Panc1 (cell line): ENCODE data around the gene SERPIND1. TPM values are rescaled to one million over a fixed set of nuclear protein-coding genes. Genes with fewer than 3 reads are reported as not detected.

Experiments used
- ATAC-seq: fragments of 200-7000 bp; cut with Tn5 transposase; 2 replicates; pipeline ENCODE4 v1.9.1; 2020; ENCODE audit warnings: mild to moderate bottlenecking, moderate library complexity
- BruUV-seq: library from RNA; stranded (reverse); fragments of 400-500 nt; replicated peaks from 2 replicates; lab custom pipeline; 2021; lab: Mats Ljungman, UMichigan
- CTCF ChIA-PET: fragments of 300-600 bp; sonication (Branson Sonifier 250); formaldehyde crosslinking; loops from one replicate; lab custom pipeline; 2022; ENCODE audit warnings: antibody characterized with exemption; lab: Charles Lee
- POLR2A ChIA-PET: fragments of 300-600 bp; sonication (Branson Sonifier 250); formaldehyde crosslinking; loops from one replicate; lab custom pipeline; 2022; ENCODE audit warnings: antibody characterized with exemption; lab: Charles Lee
- DNase-seq: peaks from one replicate; pipeline ENCODE4 v3.0.0-alpha.2; 2010; ENCODE audit warnings: low read depth, low spot score
- H3K27ac ChIP-seq: 2 replicates; pipeline ENCODE4 v1.5.1; 2011; ENCODE audit warnings: mild to moderate bottlenecking, low read length, inconsistent platforms
- H3K27me3 ChIP-seq: fragments of 200-500 bp; sonication (Bioruptor generic); 2 replicates; pipeline ENCODE4 v1.6.0; 2014; ENCODE audit warnings: low read length, inconsistent platforms; ENCODE audit not compliant: control insufficient read depth, insufficient read depth
- H3K36me3 ChIP-seq: fragments of 200-500 bp; sonication (Bioruptor generic); 2 replicates; pipeline ENCODE4 v1.5.1; 2014; ENCODE audit warnings: inconsistent platforms, mild to moderate bottlenecking, low read length, moderate library complexity; ENCODE audit not compliant: control insufficient read depth, insufficient read depth
- H3K4me1 ChIP-seq: 2 replicates; pipeline ENCODE4 v1.5.1; 2011; ENCODE audit warnings: inconsistent platforms, mild to moderate bottlenecking, low read length, moderate library complexity; ENCODE audit not compliant: control insufficient read depth, insufficient read depth
- H3K4me3 ChIP-seq, 2 experiments: 2 replicates each; pipeline ENCODE4 v1.5.1; 2011 to 2012; ENCODE audit warnings: low read depth in 2 of 2, low read length in 2 of 2, mild to moderate bottlenecking in 2 of 2, inconsistent platforms in 1 of 2, moderate library complexity in 1 of 2
- H3K9me3 ChIP-seq: fragments of 200-500 bp; sonication (Bioruptor generic); 2 replicates; pipeline ENCODE4 v1.5.1; 2014; ENCODE audit warnings: low read depth, mild to moderate bottlenecking, inconsistent platforms, low read length, moderate library complexity; ENCODE audit not compliant: control insufficient read depth, insufficient read depth
- POLR2AphosphoS5 ChIP-seq: IDR thresholded peaks from 2 replicates; pipeline ENCODE4 v1.6.1; 2012; ENCODE audit warnings: mild to moderate bottlenecking, low read depth, low read length, moderate library complexity
- SIN3A ChIP-seq: IDR thresholded peaks from 2 replicates; pipeline ENCODE4 v1.6.1; 2012; ENCODE audit warnings: low read depth, mild to moderate bottlenecking, low read length, moderate library complexity, borderline replicate concordance; ENCODE audit not compliant: insufficient read depth
- TCF7L2 ChIP-seq: IDR thresholded peaks from 2 replicates; pipeline ENCODE4 v1.6.1; 2011; ENCODE audit warnings: mild to moderate bottlenecking, low read depth, low read length, inconsistent platforms
- in situ Hi-C: cut with HindIII; loops from 2 replicates; pipeline ENCODE4 v1.10.0; 2016; ENCODE audit warnings: low sequenced_read_pairs, low pct_unique_long_range_greater_than_20kb
- intact Hi-C: fragments of 100-400 bp; cut with micrococcal nuclease; formaldehyde crosslinking; loops from one replicate; pipeline ENCODE4 v1.10.0; 2022; ENCODE audit not compliant: unreplicated experiment
- total RNA-seq: library from RNA; stranded (reverse); gene quantifications from one replicate; pipeline ENCODE4 v1.2.1, GENCODE V29; 2021; ENCODE audit not compliant: unreplicated experiment
- TF ChIP-seq, protein P1 (sequence below), 2 experiments: IDR thresholded peaks; 2 replicates each; pipeline ENCODE4 v1.6.1; 2011 to 2012; ENCODE audit warnings: low read depth in 2 of 2, control low read depth in 1 of 2, low read length in 1 of 2, mild to moderate bottlenecking in 1 of 2, moderate library complexity in 1 of 2; ENCODE audit not compliant: insufficient read depth in 1 of 2
- TF ChIP-seq, protein P2 (sequence below): fragments of 450-650 bp; IDR thresholded peaks from 2 replicates; pipeline ENCODE4 v1.5.1; 2017; ENCODE audit warnings: mild to moderate bottlenecking

The SERPIND1 gene
- total RNA-seq, 1 experiment from 2014 or later = 0.18 TPM

DNA sequence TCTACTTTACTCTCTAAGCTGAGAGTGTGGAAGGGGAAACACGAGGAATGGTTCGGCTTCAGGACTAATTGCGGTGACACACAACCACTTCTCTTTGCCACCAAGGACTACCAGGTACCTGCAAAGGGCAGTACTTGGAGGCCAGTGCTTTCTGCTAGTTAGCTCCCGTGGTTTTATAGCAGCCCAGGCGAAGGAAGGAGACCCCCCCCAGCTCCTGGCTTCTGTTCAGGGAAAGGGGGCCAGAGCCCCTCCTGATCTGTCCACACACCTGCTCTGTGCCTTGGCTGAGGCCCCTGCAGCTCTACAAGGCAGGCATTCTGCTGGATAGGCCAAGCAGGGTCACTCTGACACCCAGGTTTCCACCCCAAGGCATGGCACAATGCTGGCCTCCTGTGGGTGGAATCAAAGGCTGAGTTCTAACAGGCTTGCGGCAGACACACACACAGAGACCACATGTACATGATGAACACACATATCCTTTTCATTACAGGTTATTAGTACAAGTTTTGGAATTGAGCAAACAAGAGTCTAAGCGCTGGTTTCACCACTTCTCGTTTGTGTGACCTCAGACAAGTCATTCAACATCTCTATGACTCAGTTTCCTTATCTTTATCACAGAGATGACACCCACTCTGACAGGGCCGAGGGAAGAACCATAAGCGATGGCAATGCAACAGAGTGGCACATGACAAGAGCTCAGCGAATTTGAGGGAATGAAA lies 7.5 kb downstream of the SERPIND1 start:
- H3K4me1 ChIP-seq = no peaks in the 10 kb centered on the region
- ChIA-PET CTCF (no interaction called here), POLR2A (no interaction called here)
- H3K27ac ChIP-seq = no peak overlapping the region
- no peak for TF ChIP-seq SIN3A
- TF ChIP-seq TCF7L2 = no peak
- TF ChIP-seq, protein P1, sequence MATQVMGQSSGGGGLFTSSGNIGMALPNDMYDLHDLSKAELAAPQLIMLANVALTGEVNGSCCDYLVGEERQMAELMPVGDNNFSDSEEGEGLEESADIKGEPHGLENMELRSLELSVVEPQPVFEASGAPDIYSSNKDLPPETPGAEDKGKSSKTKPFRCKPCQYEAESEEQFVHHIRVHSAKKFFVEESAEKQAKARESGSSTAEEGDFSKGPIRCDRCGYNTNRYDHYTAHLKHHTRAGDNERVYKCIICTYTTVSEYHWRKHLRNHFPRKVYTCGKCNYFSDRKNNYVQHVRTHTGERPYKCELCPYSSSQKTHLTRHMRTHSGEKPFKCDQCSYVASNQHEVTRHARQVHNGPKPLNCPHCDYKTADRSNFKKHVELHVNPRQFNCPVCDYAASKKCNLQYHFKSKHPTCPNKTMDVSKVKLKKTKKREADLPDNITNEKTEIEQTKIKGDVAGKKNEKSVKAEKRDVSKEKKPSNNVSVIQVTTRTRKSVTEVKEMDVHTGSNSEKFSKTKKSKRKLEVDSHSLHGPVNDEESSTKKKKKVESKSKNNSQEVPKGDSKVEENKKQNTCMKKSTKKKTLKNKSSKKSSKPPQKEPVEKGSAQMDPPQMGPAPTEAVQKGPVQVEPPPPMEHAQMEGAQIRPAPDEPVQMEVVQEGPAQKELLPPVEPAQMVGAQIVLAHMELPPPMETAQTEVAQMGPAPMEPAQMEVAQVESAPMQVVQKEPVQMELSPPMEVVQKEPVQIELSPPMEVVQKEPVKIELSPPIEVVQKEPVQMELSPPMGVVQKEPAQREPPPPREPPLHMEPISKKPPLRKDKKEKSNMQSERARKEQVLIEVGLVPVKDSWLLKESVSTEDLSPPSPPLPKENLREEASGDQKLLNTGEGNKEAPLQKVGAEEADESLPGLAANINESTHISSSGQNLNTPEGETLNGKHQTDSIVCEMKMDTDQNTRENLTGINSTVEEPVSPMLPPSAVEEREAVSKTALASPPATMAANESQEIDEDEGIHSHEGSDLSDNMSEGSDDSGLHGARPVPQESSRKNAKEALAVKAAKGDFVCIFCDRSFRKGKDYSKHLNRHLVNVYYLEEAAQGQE (IDR thresholded peaks at IDR 0.05; ENCODE audit: insufficient read depth in 1 of 2, low read depth in 2 of 2, low read length in 1 of 2) = no peak
- no peak for TF ChIP-seq POLR2AphosphoS5
- ATAC-seq (no peak), DNase-seq (no peak)
- intact Hi-C loops (no loop called here), in situ Hi-C loops (no loop called here)
- H3K4me3 ChIP-seq = no peak overlapping the region
- BruUV-seq = no TSS peak
- no peaks in the 10 kb centered on the region for H3K9me3 ChIP-seq
- H3K36me3 ChIP-seq = no peaks in the 10 kb centered on the region
- H3K27me3 ChIP-seq = no peaks in the 10 kb centered on the region

DNA sequence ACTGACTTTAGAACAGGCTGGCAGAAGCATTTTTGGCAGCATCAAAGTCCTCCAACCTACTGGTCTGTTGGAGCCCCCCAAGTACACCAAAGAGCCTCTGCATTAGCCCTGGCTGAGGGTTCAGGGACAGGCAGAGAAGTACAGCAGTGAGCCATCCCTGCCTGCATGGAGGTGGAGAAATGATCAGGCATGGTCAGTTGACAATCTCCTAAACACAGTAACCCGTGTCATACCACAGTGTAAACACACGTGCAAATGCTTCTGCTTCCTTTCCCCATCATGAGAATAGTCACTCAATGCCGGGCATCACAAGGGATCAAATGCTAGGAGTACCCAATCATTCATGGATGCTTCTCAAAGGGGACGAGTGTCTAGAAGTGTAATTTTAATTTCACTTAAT lies 8.2 kb downstream of the SERPIND1 start:
- H3K27ac ChIP-seq = no peak overlapping the region
- DNase-seq = no peak
- TF ChIP-seq POLR2AphosphoS5 (no peak), TCF7L2 (no peak), SIN3A (no peak)
- TF ChIP-seq, protein P1 (IDR thresholded peaks at IDR 0.05; ENCODE audit: insufficient read depth in 1 of 2, low read depth in 2 of 2, low read length in 1 of 2) = no peak
- TF ChIP-seq, protein P2, sequence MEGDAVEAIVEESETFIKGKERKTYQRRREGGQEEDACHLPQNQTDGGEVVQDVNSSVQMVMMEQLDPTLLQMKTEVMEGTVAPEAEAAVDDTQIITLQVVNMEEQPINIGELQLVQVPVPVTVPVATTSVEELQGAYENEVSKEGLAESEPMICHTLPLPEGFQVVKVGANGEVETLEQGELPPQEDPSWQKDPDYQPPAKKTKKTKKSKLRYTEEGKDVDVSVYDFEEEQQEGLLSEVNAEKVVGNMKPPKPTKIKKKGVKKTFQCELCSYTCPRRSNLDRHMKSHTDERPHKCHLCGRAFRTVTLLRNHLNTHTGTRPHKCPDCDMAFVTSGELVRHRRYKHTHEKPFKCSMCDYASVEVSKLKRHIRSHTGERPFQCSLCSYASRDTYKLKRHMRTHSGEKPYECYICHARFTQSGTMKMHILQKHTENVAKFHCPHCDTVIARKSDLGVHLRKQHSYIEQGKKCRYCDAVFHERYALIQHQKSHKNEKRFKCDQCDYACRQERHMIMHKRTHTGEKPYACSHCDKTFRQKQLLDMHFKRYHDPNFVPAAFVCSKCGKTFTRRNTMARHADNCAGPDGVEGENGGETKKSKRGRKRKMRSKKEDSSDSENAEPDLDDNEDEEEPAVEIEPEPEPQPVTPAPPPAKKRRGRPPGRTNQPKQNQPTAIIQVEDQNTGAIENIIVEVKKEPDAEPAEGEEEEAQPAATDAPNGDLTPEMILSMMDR = no peak
- H3K4me3 ChIP-seq = no peak overlapping the region
- ChIA-PET POLR2A (no interaction called here), CTCF (no interaction called here)
- no peaks in the 10 kb centered on the region for H3K9me3 ChIP-seq
- no peaks in the 10 kb centered on the region for H3K27me3 ChIP-seq
- no peaks in the 10 kb centered on the region for H3K4me1 ChIP-seq
- ATAC-seq = no peak
- no TSS peak for BruUV-seq
- H3K36me3 ChIP-seq = no peaks in the 10 kb centered on the region
- in situ Hi-C loops = no loop called here
- intact Hi-C loops = no loop called here
